GM12892 (cell line): ENCODE results near the gene GNG14.

Source experiments
- POLR2A ChIP-seq: IDR thresholded peaks from 2 replicates; pipeline ENCODE4 v1.6.1; 2011; ENCODE audit warnings: low read depth, low read length, control low read depth
- POLR2AphosphoS5 ChIP-seq: IDR thresholded peaks from 2 replicates; pipeline ENCODE4 v1.6.1; 2011; ENCODE audit warnings: low read depth, low read length, control low read depth
- TAF1 ChIP-seq: IDR thresholded peaks from 2 replicates; pipeline ENCODE4 v1.6.1; 2011; ENCODE audit warnings: low read depth, mild to moderate bottlenecking, control low read depth, low read length, borderline replicate concordance

GRCh38 chr19:12720851-12721655, 33.3 kb downstream of the GNG14 start:
- TF ChIP-seq POLR2A (no peak), POLR2AphosphoS5 (no peak), TAF1 (no peak)
